DMS 273 (cell line): ENCODE results near the gene LLPH.
A peak's percentile ranks its signal among the peaks of the same experiment; 100 is the strongest.

Source experiments
- DNase-seq: peaks from one replicate; lab custom pipeline; 2025; ENCODE audit not compliant: unreplicated experiment; lab: John Stamatoyannopoulos, UW

LLPH gene

DNA sequence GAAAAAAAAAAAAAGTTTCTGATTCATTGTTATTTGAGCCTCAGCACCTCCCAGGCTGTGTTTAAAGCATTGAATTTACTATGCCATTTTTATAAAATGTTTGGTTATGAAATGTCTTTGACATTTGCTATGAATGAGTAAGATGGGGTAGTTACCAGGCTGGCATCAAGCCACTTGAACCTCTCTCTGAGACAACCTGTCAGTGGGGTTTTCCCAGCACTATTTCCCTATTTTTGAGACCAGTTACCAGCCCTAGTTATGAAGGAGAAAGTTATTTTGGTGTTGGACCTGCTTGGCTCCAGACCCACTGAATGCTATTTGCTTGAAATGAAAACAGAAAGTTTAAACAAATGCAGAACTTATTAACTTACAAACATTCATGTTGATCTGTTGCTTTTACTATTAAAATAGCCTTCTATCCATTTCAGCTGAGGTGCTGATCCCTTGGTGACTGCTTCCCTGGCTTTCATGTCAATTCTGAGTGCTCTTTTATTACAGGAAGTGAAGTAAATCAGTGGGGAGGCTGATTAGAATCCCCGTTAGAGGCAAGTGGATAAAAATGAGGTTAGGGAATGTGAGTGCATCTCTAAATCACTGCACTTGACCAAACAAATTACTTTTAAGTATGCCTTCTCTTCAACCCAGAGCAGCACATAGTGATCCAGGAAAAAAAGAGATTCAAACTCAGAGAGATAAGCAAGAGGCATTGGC lies 37.8 kb downstream of the LLPH start:
- no peak for DNase-seq

GRCh38 chr12:66090157-66090556 lies 40.4 kb downstream of the LLPH start:
- DNase-seq, result no peak

- peak; percentile 69 for DNase-seq
Measured at GRCh38 chr12:66087365-66087943, 43.1 kb downstream of the LLPH start.

GRCh38 chr12:66085998-66086397 lies 44.6 kb downstream of the LLPH start:
- DNase-seq, result no peak

- DNase-seq, result no peak
Measured at GRCh38 chr12:66085213-66085612, 45.3 kb downstream of the LLPH start.

DNA sequence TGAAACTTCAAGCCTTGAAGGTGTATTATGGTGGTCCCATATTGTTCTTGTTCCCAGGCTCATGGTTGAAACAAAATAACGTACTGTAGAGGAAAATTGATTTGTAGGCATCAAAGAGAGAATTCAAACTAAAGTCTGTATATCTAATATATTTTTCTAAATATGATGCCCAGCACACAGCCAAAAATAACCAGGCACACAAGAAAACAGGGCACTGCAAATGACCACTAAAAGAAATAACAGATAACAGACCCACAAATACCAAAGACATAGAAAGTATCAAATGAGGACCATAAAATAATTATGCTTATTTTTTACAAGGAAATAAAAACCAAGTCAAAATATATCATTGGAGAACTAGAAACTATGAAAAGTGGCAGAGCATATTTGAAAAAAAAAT lies 46.8 kb downstream of the LLPH start:
- no peak for DNase-seq

- DNase-seq, result no peak
Measured at GRCh38 chr12:66082744-66083143, 47.8 kb downstream of the LLPH start.

GRCh38 chr12:66080791-66081190 lies 49.8 kb downstream of the LLPH start:
- DNase-seq, result no peak

DNA sequence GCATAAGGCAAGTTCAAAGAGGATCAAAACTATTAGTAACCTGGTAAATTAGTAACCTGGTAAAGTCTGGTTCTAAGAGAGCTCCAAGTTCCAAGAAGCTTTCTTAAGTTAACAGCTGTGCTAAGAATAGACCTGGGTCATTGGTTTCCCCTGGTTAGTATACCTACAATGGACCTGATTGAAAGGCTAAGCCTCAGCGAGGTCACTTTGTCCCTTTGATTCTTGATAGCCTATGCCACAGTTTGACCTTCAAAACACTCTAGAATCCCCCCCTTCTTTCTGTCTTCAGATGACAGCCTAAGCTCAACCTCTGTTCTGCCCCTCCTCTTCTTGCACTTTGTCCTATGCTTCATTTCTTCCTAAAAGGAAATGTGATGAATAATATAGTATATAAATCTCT lies 53.0 kb downstream of the LLPH start:
- no peak for DNase-seq

DNA sequence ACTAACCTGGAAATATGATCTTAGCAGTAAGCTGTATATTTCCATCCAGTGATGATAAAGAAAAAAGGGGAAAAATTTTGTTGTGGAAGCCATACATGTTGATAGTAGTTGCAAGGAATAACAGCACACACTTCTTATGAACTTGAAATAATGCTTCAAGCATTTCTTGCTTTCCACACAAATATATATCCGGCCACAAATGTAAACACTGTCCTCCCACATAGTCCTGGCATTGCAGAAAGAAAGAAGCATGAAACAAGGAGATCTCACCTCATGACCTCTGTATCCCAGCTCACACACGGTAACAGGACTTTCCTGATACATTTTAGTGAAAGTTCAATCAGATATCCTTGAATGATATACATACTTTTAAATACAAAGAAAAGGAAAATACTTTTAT lies 56.0 kb downstream of the LLPH start:
- no peak for DNase-seq

DNA sequence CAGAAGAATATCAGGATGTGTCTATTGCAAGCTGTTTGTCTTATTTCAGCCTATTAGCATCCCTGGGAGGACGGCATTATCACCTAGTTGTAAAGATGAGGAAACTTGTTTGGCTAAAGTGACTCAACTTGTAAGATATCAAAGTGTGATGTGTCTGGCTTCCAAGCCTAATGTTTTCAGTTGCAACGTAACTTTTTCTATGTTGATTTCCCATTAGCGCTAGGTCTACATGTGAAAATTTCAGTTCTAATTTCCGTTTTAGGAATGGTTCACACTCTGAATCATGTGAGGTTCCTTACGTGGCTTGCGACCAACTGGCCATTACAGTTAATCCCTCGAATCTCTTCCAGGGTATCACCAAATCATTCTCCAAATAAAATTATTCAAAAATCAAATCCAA lies 58.0 kb downstream of the LLPH start:
- DNase-seq, result no peak

DNA sequence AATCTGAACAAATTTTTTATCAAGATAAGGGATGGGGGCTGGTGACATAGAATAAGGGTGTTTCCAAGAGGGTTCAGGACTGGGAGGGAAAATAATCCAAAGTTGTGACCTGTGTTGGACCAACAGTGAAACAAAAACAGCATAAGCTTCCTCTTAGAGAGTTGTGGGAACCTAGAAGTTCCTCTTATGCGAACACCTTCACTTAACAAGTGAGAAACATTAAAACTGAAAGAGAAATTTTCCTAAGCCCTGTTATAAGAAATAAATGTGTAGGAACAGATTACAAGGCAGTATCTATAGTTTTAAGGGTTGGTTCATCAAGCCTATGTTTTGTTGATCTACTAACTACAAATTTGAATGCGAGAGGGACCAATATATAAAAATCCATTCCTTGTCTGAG lies 58.4 kb downstream of the LLPH start:
- DNase-seq, result no peak

DNA sequence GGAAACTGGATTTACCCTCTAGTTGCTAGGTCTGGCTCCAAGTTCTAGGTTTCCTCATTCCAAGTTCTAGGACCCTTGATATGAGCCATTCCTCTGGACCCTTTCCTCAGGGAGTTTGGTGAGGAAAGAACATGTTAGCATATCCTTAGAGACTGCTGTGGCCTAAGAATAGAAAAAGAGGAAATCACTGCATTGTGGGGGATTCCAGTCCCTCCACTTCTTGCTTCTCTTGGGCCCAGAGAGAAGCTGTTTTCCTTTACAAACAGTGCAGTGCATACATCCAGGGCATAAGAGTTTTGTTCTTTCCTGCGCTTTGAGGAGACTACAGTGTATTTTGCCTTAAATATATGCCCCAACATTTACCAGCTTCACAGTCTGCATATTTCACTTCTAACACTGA lies 59.0 kb downstream of the LLPH start:
- DNase-seq, result no peak

GRCh38 chr12:66070378-66071120 lies 60.0 kb downstream of the LLPH start:
- no peak for DNase-seq

DNA sequence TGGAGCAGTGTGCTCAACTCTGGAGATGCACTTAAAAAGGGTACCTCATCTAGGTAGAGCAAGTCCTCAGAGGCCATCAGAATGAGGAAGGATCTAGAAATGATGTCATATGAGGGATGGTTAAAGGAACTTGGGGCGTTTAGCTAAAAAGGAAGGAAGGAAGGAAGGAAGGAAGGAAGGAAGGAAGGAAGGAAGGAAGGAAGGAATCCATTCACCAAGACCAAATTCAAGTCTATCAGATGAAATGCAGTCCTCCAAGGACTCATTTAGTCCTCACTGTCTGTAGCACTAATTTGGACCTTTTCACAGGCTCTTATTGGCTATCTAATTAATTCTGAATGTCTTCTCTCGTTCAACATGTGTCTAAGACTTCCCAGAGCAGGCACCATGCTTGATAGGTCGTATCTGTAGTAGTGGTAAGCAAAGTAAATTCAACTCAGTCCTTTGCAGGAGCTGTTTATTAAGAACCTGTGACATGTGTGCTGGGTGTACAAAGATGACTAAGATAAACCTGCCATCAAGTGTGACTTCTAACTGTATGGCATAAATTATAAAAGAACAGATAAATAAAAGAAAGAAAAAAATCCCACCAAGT lies 63.5 kb downstream of the LLPH start:
- no peak for DNase-seq
